ENCODE data around the gene RBMS3. TPM values are rescaled to one million over a fixed set of nuclear protein-coding genes. Genes with fewer than 3 reads are reported as not detected.

Gene RBMS3
- total and polyA plus RNA-seq, 2 of the 13 experiments (the other 11 are each of a cell fraction or from before 2014, with no cell fraction given): not detected

- TF ChIP-seq ZSCAN5A (CRISPR knock-in tag; IDR thresholded peaks at IDR 0.05; ENCODE audit: borderline replicate concordance) (no peak), HNF1A (IDR thresholded peaks at IDR 0.05; ENCODE audit: low read depth) (no peak), HNF1A (CRISPR knock-in tag; IDR thresholded peaks at IDR 0.05; ENCODE audit: borderline replicate concordance) (no peak), ZBTB40 (IDR thresholded peaks at IDR 0.05) (no peak), ZBTB40 (CRISPR knock-in tag; IDR thresholded peaks at IDR 0.05) (no peak), NFKBIZ (CRISPR knock-in tag; IDR thresholded peaks at IDR 0.05) (no peak)
Observed at GRCh38 chr3:29514170-29514569, 233.3 kb downstream of the RBMS3 start (continued).
